Activated CD4-positive, alpha-beta T cell treated with anti-CD3 and anti-CD28 coated beads, Interleukin-2, amount 50 U/mL, for 4 hours (primary cell): ENCODE results near the gene MRPL49.

Experiments used
- DNase-seq, 2 experiments: peaks; one replicate each; pipeline ENCODE4 v3.0.0-alpha.2; 2020

Gene MRPL49

GRCh38 chr11:65103476-65103875 is 18.6 kb upstream of the MRPL49 start:
- no peak for DNase-seq

- no peak for DNase-seq
These were observed 17.5 kb upstream of the MRPL49 start for GRCh38 chr11:65104628-65105027.

- no peak for DNase-seq
These were observed 15.0 kb upstream of the MRPL49 start for GRCh38 chr11:65107078-65107477.

GRCh38 chr11:65107751-65108468 is 14.2 kb upstream of the MRPL49 start:
- no peak for DNase-seq

- no peak for DNase-seq
These were observed 13.5 kb upstream of the MRPL49 start for GRCh38 chr11:65108469-65109123.

GRCh38 chr11:65109231-65110198 is 12.6 kb upstream of the MRPL49 start:
- no peak for DNase-seq

GRCh38 chr11:65110354-65110861 is 11.7 kb upstream of the MRPL49 start:
- peak; percentile 94 to 98 for DNase-seq

GRCh38 chr11:65111159-65111743 is 10.9 kb upstream of the MRPL49 start:
- DNase-seq = no peak

GRCh38 chr11:65111744-65112545 is 10.2 kb upstream of the MRPL49 start, which contains the start of gene TM7SF2:
TM7SF2 (plus strand) TSS chr11:65111872; CDS start chr11:65112016, 144 bp downstream.
- peak; percentile 93 to 94 for DNase-seq

- peak; percentile 65 to 72 for DNase-seq
These were observed 9.4 kb upstream of the MRPL49 start for GRCh38 chr11:65112546-65113360.

- no peak for DNase-seq
These were observed 8.8 kb upstream of the MRPL49 start for GRCh38 chr11:65113361-65113756.

- DNase-seq = no peak
These were observed 8.3 kb upstream of the MRPL49 start for GRCh38 chr11:65113839-65114238.

GRCh38 chr11:65114538-65115171 is 7.5 kb upstream of the MRPL49 start:
- DNase-seq = no peak

- DNase-seq = no peak
These were observed 6.6 kb upstream of the MRPL49 start for GRCh38 chr11:65115361-65116082.

- peak; percentile 54 to 63 for DNase-seq
These were observed 5.5 kb upstream of the MRPL49 start for GRCh38 chr11:65116370-65117205.

- peak; percentile 100 for DNase-seq
These were observed 4.7 kb upstream of the MRPL49 start, which contains the start of gene ZNHIT2 for GRCh38 chr11:65117206-65118096. ZNHIT2 (minus strand) TSS chr11:65117701; CDS start chr11:65117653, 48 bp downstream.

GRCh38 chr11:65118097-65118837 is 3.9 kb upstream of the MRPL49 start:
- no peak for DNase-seq
